Retina (tissue), 1 donor: Measurements from ENCODE around the gene UCP1.
"Not testable (repeated sequence)": the region's sequence is repeated elsewhere in the genome, so short reads cannot be mapped to it uniquely, and the experiment has no call there.

Source experiments
- DNase-seq: peaks from one replicate; pipeline ENCODE4 v3.0.0-alpha.2; 2016

Gene UCP1

GRCh38 chr4:140529434-140529833 is 39.3 kb downstream of the UCP1 start:
- no peak for DNase-seq

DNA sequence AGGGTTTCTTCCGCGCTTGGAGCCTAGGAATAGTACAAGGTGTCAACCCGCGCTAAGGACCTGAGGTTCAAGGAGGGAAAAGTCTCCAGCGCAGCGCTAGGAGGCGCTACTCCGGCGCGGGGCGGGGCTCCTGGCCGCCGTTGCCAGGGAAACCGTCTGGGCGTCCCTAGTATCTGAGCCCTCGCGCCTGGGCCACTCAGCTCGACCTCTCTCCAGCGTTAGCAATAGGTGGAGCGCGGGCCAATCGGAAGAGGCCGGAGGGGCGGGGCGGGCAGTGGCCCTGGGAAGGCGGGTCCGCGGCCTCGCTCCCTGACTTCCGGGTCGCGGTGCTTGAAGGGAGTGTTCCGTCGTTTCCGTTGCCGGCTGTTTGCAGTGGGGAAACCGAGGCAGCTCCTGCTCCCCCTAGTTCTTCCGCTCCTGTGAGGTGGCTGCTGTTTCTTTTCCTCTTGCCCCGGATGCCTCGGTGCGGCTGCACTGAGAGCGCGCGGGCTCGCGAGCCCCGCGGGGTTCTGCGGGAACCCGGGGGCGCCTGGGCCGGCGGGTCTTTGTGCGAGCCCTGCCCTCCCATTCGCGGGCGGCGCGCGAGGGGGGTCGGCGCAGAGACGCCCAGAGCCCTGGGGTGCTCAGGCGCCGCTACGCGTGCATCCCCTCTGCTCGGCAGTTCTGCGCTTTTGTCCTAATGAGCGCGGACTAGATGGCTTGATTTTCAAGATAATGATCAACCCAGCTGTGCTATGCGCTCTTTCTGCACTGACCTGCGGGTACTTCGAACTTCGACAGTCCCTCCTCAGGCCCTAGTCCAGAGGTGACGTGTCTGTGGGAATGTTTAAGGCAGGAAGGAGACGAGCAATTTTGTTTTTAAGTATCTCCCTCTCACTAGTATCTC is 44.7 kb downstream of the UCP1 start, which contains the start of gene ELMOD2:
TSS of gene ELMOD2 (plus strand) at position 312 of the 886 bp plus-strand sequence. CDS start 1,261 bp downstream, outside the sequence.
- DNase-seq: peak; percentile 98

DNA sequence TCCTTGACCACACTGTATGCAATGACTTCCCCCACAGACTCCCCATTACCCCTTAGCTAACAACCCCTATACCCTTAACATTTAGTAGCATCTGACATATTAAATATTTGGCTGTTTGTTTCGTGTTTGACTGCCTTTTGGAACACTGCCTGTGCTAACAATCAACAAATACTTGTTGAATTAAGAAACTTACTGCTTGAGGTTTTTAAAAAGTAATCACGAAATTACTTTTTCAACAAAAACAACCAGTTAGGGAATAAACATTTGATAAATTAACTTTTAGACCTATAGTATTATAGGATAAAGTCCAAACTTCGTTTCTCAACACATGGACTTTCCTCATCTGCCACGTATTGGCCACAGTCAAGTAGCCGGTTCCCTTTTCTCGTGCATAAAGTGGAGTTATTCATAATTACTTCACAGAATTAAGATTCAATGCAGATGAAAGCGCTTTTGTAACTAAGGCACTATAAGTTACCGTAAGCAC is 45.3 kb downstream of the UCP1 start:
- no peak for DNase-seq

GRCh38 chr4:140515423-140515822 is 53.3 kb downstream of the UCP1 start:
- no peak for DNase-seq

- not testable (repeated sequence) for DNase-seq
Measured at GRCh38 chr4:140513765-140514164, 55.0 kb downstream of the UCP1 start.
